NCI-H2081 treated with DMSO at 0.1 percent for 48 hours (cell line): ENCODE data around the gene LRRC27.

Experiments
- DNase-seq: peaks from one replicate; lab custom pipeline; 2025; lab: John Stamatoyannopoulos, UW

Gene LRRC27

GRCh38 chr10:132301371-132302330, 30.3 kb upstream of the LRRC27 start:
- no peak for DNase-seq

DNA sequence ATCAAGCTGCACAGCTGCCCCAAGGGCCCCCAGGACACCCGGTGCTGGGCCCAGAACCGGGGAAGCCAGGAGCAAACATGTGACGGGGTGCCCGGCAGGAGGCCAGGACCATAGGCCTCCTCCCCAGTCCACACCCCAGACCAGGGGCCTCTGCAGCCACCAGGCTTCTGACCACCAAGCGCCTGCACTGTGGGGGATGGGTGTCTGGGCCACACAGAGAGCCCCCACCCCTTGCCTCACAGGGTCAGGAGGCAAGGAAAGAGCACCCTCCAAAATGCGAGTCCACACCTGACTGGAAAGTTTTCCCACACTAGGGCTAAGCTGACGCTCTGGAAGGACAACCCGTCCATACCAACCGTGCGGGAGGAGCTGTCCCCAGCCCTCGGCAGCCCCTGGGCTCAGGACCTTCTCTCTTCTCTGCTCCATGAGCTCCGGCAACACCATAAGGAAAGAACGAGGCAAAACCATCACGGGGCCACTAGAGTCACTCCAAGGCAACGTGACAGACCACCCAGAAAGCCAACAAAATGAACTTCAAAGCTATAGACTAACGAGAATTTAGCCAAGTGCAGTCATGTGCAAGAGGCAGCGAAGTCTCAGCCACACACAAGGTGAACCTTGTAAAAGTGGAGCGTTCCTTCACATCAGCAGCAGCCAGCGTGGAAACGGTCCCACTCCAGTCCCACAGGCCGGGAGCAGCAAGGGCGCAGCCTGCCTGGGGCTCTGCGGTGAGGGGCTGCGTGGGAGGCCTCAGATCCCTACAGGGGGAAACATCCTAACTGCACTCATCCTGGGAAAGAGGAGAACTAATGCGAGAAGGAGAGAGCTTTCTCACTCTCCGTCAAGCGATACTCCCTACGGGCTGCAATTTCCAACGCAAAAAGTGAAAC, 29.3 kb upstream of the LRRC27 start:
- DNase-seq, result no peak

GRCh38 chr10:132303361-132304115, 28.5 kb upstream of the LRRC27 start:
- no peak for DNase-seq

- no peak for DNase-seq
Measured at GRCh38 chr10:132304756-132305509, 27.1 kb upstream of the LRRC27 start.

- DNase-seq, result no peak
Measured at GRCh38 chr10:132305654-132306342, 26.2 kb upstream of the LRRC27 start.

GRCh38 chr10:132306343-132306685, 25.7 kb upstream of the LRRC27 start:
- DNase-seq, result no peak

DNA sequence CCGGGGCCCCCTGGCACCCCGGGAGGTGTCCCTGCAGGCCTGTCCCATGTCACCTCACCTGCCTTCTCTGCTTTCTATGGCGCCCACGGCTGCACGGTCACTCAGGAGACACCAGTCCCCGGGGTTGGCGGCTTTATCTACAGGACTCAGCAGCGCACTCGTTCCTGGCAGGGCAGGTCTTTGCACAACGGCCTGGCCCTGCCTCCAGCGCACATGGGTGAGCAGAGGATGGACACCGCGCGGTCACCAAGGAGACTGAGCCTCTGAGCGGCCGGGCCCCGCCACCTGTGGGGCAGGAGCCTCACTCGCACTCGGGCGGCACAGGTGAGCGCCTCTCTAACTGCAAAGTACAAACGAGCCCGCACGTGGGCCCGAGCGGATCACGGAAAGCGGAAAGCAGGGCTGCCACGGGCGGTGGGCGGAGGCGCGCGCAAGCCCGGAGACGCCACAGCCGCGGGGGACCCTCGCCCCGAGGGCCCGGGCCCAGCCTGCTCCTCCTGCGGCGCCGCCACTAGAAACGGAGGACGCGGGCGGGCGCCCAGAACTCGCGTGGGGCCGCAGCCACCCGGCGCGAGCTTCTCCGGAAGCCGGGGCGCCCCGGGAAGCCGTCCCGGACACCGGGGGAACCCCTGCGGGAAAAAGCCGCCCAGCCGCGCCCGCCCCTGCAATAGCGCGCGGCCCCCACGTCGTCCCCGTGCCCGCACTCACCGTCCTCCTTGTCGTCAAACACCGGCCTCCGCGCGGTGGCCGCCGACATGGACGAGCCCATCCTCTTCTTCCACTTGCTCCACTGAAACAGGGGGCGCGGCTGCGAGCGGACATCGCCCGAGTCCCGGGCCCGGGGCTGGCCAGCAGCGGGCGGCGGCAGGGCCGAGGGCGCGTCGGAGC, 24.9 kb upstream of the LRRC27 start:
- DNase-seq, result no peak

DNA sequence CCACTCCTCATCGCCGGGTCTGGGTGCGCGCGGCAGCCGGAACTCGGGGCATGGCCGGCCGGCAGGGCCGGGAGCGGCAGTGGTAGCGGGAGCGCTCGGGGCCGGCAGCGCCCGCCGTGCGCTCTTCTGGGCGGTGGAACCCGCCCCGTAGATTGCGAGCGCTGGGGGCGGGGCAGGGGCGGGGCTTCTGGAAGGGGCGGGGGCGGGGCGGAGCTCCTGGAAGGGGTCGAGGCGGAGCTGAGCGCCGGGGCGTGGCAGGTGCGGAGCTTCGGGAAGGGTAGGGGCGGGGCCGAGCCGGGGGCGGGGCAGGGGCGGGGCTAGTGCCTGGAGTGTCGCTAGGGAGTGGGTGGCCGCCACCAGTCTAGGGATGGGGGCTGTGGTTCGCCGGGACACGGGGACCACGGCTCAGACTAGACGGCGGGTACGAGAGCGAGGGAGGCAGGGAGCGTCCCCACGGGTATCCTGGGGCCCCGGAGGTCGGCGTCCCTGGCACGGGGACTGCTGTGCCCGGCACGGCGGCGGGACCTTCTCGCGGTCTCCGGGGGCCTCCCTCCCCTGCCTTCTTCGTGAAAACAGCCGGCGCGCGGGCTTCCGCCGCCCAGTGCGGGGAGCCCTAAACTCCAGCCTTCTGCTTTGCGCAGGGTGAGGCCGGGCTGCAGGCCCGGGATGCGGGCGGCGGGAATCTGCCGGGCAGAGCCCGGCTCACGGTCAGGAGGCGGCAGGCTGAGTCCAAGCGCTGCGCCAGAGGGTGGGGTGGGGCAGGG, 24.0 kb upstream of the LRRC27 start, which contains the start of gene STK32C:
Gene STK32C, minus strand, starts transcription at position 128 of the 764 bp plus-strand sequence. Its CDS starts 117 bp downstream, at position 11.
- no peak for DNase-seq

GRCh38 chr10:132308587-132309470, 23.2 kb upstream of the LRRC27 start:
- DNase-seq, result no peak

DNA sequence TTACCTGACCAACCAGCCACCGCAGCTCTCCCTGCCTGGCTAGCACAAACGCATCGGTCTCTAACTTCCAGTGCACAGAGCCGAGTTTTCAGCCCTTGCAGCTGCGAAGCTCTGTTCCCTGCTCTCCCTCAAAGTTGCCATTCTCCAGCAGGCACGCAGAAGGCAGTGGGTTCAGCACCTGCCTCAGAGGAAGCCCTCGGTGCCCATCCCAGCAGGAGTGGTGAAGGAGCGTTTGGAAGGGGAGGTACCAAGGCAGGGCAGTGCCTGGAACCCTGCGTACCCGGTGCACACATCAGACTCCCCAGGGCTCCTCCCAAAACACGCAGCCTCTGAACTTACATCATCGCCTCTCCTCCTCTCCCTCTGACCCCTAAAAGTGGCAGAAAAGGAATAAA, 22.5 kb upstream of the LRRC27 start:
- DNase-seq, result no peak

- no peak for DNase-seq
Measured at GRCh38 chr10:132309879-132310591, 22.0 kb upstream of the LRRC27 start.

DNA sequence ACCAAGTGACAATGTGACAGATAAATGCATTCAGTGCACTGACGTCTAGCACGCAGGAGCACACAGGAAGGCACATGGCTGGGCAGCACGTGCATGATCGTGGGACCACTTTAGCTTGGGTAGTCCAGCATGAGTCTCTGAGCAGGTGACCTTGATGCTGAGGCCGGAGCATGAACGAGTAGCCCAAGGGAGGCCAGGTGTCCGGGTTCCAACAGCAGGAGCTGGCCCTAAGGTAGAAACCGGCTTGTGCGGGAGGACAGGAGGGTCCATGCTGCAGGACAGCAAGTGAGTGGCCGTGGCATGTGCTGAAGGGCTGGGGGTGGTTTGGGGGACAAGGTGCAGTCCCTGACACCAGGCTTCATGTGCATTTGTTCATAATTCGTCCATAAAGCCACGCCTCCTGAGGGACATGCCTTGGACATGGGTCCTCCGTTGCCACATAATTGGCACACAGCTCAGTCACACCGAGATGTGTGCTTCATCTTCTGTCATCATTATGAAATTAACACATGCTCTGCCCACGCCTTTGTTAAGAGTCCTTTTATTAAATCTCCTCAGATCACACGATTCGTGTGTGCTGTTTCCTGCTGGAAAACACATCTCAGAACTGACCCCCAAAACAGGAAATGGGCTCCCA, 21.2 kb upstream of the LRRC27 start:
- no peak for DNase-seq

- no peak for DNase-seq
Measured at GRCh38 chr10:132311338-132311939, 20.6 kb upstream of the LRRC27 start.

- no peak for DNase-seq
Measured at GRCh38 chr10:132313305-132313704, 18.7 kb upstream of the LRRC27 start.

GRCh38 chr10:132313865-132314264, 18.1 kb upstream of the LRRC27 start:
- no peak for DNase-seq

- DNase-seq, result no peak
Measured at GRCh38 chr10:132314336-132314735, 17.7 kb upstream of the LRRC27 start.
